ENCODE data around the gene IGFALS. TPM values are rescaled to one million over a fixed set of nuclear protein-coding genes. Genes with fewer than 3 reads are reported as not detected.
A peak's percentile ranks its signal among the peaks of the same experiment; 100 is the strongest.

The IGFALS gene
- total RNA-seq, 3 donors from 2014 or later, result 0.18 TPM; not detected in 2

GRCh38 chr16:1779234-1779701 is 14.2 kb downstream of the IGFALS start:
- ATAC-seq, result no peak
- DNase-seq, result no peak
- Mint-ChIP-seq H3K4me3 (no peak overlapping the region), H3K4me1 (ENCODE audit: low read depth) (peaks cover 18% of the 10 kb centered on the region), H3K9me3 (no peaks in the 10 kb centered on the region), H3K27me3 (ENCODE audit: low read depth) (no peaks in the 10 kb centered on the region), H3K36me3 (ENCODE audit: insufficient read depth) (no peaks in the 10 kb centered on the region)

GRCh38 chr16:1778200-1779179 is 15.0 kb downstream of the IGFALS start:
- no peak overlapping the region for H3K4me3 Mint-ChIP-seq
- H3K9me3 Mint-ChIP-seq, result no peaks in the 10 kb centered on the region
- no peak for ATAC-seq
- H3K4me1 Mint-ChIP-seq (ENCODE audit: low read depth), result peaks cover 18% of the 10 kb centered on the region
- no peaks in the 10 kb centered on the region for H3K27me3 Mint-ChIP-seq (ENCODE audit: low read depth)
- DNase-seq, result no peak
- H3K36me3 Mint-ChIP-seq (ENCODE audit: insufficient read depth), result no peaks in the 10 kb centered on the region

- Mint-ChIP-seq H3K36me3 (ENCODE audit: insufficient read depth) (no peaks in the 10 kb centered on the region), H3K4me3 (no peak overlapping the region), H3K9me3 (no peaks in the 10 kb centered on the region), H3K4me1 (ENCODE audit: low read depth) (peaks cover 12% of the 10 kb centered on the region), H3K27me3 (ENCODE audit: low read depth) (no peaks in the 10 kb centered on the region)
- ATAC-seq (no peak), DNase-seq (no peak)
These were observed 15.9 kb downstream of the IGFALS start for GRCh38 chr16:1777375-1778199.

- H3K9me3 Mint-ChIP-seq, result no peaks in the 10 kb centered on the region
- H3K4me3 Mint-ChIP-seq, result no peak overlapping the region
- H3K36me3 Mint-ChIP-seq (ENCODE audit: insufficient read depth), result peaks cover 5% of the 10 kb centered on the region
- no peaks in the 10 kb centered on the region for H3K27me3 Mint-ChIP-seq (ENCODE audit: low read depth)
- no peak for DNase-seq
- H3K4me1 Mint-ChIP-seq (ENCODE audit: low read depth), result peaks cover 14% of the 10 kb centered on the region
- no peak for ATAC-seq
These were observed 16.5 kb downstream of the IGFALS start for GRCh38 chr16:1776991-1777374.

- H3K9me3 Mint-ChIP-seq, result no peaks in the 10 kb centered on the region
- peaks cover 5% of the 10 kb centered on the region for H3K36me3 Mint-ChIP-seq (ENCODE audit: insufficient read depth)
- no peaks in the 10 kb centered on the region for H3K27me3 Mint-ChIP-seq (ENCODE audit: low read depth)
- ATAC-seq (no peak), DNase-seq (no peak)
- peaks cover 11% of the 10 kb centered on the region for H3K4me1 Mint-ChIP-seq (ENCODE audit: low read depth)
- H3K4me3 Mint-ChIP-seq, result no peak overlapping the region
These were observed 16.9 kb downstream of the IGFALS start for GRCh38 chr16:1776672-1776955.

- ATAC-seq (no peak), DNase-seq (no peak)
- Mint-ChIP-seq H3K36me3 (ENCODE audit: insufficient read depth) (peaks cover 5% of the 10 kb centered on the region), H3K4me1 (ENCODE audit: low read depth) (peaks cover 9% of the 10 kb centered on the region), H3K4me3 (no peak overlapping the region), H3K27me3 (ENCODE audit: low read depth) (no peaks in the 10 kb centered on the region), H3K9me3 (no peaks in the 10 kb centered on the region)
These were observed 17.4 kb downstream of the IGFALS start for GRCh38 chr16:1775846-1776671.

- Mint-ChIP-seq H3K27me3 (ENCODE audit: low read depth) (no peaks in the 10 kb centered on the region), H3K4me3 (peak overlapping the region; percentile 49), H3K9me3 (no peaks in the 10 kb centered on the region), H3K36me3 (ENCODE audit: insufficient read depth) (peaks cover 5% of the 10 kb centered on the region), H3K4me1 (ENCODE audit: low read depth) (peaks cover 11% of the 10 kb centered on the region)
- ATAC-seq (no peak), DNase-seq (no peak)
These were observed 18.3 kb downstream of the IGFALS start for GRCh38 chr16:1775006-1775845.

GRCh38 chr16:1774448-1774780 is 19.1 kb downstream of the IGFALS start:
- Mint-ChIP-seq H3K4me1 (ENCODE audit: low read depth) (peaks cover 14% of the 10 kb centered on the region), H3K9me3 (no peaks in the 10 kb centered on the region), H3K4me3 (peak overlapping the region; percentile 100), H3K27me3 (ENCODE audit: low read depth) (no peaks in the 10 kb centered on the region), H3K36me3 (ENCODE audit: insufficient read depth) (peaks cover 5% of the 10 kb centered on the region)
- ATAC-seq (no peak), DNase-seq (no peak)

GRCh38 chr16:1773703-1774447 is 19.6 kb downstream of the IGFALS start:
- H3K36me3 Mint-ChIP-seq (ENCODE audit: insufficient read depth), result peaks cover 5% of the 10 kb centered on the region
- H3K4me3 Mint-ChIP-seq, result peak overlapping the region; percentile 100
- DNase-seq (no peak), ATAC-seq (peak in 1 of 2 donors; percentile 3)
- H3K27me3 Mint-ChIP-seq (ENCODE audit: low read depth), result no peaks in the 10 kb centered on the region
- H3K9me3 Mint-ChIP-seq, result no peaks in the 10 kb centered on the region
- H3K4me1 Mint-ChIP-seq (ENCODE audit: low read depth), result peaks cover 14% of the 10 kb centered on the region

GRCh38 chr16:1772908-1773702 is 20.4 kb downstream of the IGFALS start, which contains the start of gene MRPS34:
Gene MRPS34, minus strand, starts transcription at chr16:1773134. Its CDS starts 15 bp downstream, at chr16:1773119.
- Mint-ChIP-seq H3K36me3 (ENCODE audit: insufficient read depth) (peaks cover 5% of the 10 kb centered on the region), H3K4me1 (ENCODE audit: low read depth) (peaks cover 14% of the 10 kb centered on the region), H3K27me3 (ENCODE audit: low read depth) (no peaks in the 10 kb centered on the region), H3K4me3 (peak within 1 kb of the TSS; percentile 100), H3K9me3 (no peaks in the 10 kb centered on the region)
- ATAC-seq (peak; percentile 55 to 59), DNase-seq (peak; percentile 71)

- ATAC-seq (peak; percentile 36 to 39), DNase-seq (peak; percentile 42)
- peaks cover 7% of the 10 kb centered on the region for H3K36me3 Mint-ChIP-seq (ENCODE audit: insufficient read depth)
- peak within 1 kb of the TSS; percentile 100 for H3K4me3 Mint-ChIP-seq
- H3K4me1 Mint-ChIP-seq (ENCODE audit: low read depth), result peaks cover 14% of the 10 kb centered on the region
- H3K27me3 Mint-ChIP-seq (ENCODE audit: low read depth), result no peaks in the 10 kb centered on the region
- no peaks in the 10 kb centered on the region for H3K9me3 Mint-ChIP-seq
These were observed 21.1 kb downstream of the IGFALS start, which contains the start of gene EME2 for GRCh38 chr16:1772362-1772907. Gene EME2, plus strand, starts transcription at chr16:1772810. Its CDS starts 418 bp downstream, at chr16:1773228.

- Mint-ChIP-seq H3K4me1 (ENCODE audit: low read depth) (peaks cover 14% of the 10 kb centered on the region), H3K9me3 (no peaks in the 10 kb centered on the region), H3K36me3 (ENCODE audit: insufficient read depth) (peaks cover 10% of the 10 kb centered on the region), H3K27me3 (ENCODE audit: low read depth) (no peaks in the 10 kb centered on the region), H3K4me3 (peak overlapping the region; percentile 100)
- ATAC-seq (no peak), DNase-seq (no peak)
These were observed 21.6 kb downstream of the IGFALS start for GRCh38 chr16:1771864-1772361.
